Mammary epithelial cell (primary cell): ENCODE data around the gene NBL1.

Source experiments
- EZH2 ChIP-seq: IDR thresholded peaks from 2 replicates; pipeline ENCODE4 v1.6.1; 2012; ENCODE audit warnings: low read length, inconsistent platforms, borderline replicate concordance
- TF ChIP-seq, protein P1 (sequence below), 2 donors: IDR thresholded peaks in 1 of 2; conservative IDR thresholded peaks in 1 of 2; 2 replicates each; pipeline ENCODE4 v1.5.1; 2011 to 2012; ENCODE audit warnings: inconsistent platforms in 2 of 2, low read length in 2 of 2, mild to moderate bottlenecking in 2 of 2, control low read depth in 1 of 2, low read depth in 1 of 2; ENCODE audit not compliant: insufficient read depth in 1 of 2; ENCODE audit errors: extremely low read depth in 1 of 2

DNA sequence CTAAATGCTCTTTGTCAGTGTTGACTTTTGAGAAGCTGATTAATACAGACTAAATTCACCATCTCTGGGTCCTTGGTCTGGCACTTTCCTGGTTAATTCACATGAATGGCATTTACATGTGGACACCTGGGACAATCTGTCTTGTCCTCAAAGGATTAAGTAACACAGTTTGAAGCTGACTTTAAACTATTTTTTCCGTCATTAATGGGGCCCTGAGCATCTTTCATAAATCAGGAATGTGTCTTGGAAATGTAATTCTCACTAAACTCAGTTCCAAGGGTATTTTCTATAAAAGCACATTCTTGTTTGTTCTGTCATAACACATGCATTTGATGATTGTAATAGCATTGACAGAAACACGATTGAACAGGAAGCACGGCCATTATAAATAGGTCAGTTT, 26.7 kb upstream of the NBL1 start:
- TF ChIP-seq EZH2: no peak
- TF ChIP-seq, protein P1, sequence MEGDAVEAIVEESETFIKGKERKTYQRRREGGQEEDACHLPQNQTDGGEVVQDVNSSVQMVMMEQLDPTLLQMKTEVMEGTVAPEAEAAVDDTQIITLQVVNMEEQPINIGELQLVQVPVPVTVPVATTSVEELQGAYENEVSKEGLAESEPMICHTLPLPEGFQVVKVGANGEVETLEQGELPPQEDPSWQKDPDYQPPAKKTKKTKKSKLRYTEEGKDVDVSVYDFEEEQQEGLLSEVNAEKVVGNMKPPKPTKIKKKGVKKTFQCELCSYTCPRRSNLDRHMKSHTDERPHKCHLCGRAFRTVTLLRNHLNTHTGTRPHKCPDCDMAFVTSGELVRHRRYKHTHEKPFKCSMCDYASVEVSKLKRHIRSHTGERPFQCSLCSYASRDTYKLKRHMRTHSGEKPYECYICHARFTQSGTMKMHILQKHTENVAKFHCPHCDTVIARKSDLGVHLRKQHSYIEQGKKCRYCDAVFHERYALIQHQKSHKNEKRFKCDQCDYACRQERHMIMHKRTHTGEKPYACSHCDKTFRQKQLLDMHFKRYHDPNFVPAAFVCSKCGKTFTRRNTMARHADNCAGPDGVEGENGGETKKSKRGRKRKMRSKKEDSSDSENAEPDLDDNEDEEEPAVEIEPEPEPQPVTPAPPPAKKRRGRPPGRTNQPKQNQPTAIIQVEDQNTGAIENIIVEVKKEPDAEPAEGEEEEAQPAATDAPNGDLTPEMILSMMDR (conservative IDR thresholded peaks at IDR 0.05 in 1 of 2, IDR thresholded peaks at IDR 0.05 in 1 of 2; ENCODE audit: extremely low read depth in 1 of 2, insufficient read depth in 1 of 2, low read depth in 1 of 2, low read length in 2 of 2): no peak
